ENCODE measurements around the gene SSB.
"Not testable (repeated sequence)": the region's sequence is repeated elsewhere in the genome, so short reads cannot be mapped to it uniquely, and the experiment has no call there.

SSB gene

DNA sequence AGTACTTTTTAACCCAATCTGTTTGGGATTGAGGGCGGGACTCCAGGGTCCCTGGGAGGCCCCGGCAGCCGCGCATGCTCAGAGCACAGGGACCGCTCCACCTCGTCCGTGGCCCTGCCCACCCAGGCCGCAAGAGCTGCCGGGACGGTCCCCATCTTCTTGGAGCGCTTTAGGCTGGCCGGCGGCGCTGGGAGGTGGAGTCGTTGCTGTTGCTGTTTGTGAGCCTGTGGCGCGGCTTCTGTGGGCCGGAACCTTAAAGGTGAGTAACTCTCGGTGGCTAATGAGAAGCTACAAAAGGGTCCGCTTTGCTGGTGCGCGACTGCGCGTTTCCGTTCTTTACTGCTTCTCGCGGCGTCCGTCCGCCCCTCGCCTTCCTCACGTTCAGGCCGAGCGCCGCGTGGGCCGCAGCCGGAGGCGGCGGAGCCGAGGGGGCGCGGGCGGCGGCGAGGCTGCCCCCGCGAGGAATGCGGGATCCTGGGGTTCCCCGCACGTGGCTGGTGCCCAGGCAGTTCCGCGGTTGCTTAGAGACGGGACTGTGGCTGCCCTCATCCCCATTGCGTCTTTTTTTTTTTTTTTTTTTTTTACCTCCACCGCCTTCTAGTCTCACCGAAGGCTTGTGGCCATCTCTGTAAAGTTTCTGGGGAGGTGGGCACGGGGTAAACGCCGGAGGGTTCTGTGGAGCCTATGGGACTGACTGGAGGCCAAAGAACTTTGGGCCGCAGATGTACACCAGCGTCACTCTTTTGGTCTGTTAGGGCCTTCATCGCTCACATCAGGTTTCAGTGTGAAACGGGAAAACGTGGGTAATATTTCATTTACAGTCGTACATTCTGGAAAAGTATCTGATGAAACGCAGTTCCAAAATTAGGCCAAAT, at the start of gene SSB:
SSB (plus strand) TSS at position 154 of the 875 bp plus-strand sequence. CDS start 2,090 bp downstream, outside the sequence.
- peak; percentile 51 for DNase-seq

DNA sequence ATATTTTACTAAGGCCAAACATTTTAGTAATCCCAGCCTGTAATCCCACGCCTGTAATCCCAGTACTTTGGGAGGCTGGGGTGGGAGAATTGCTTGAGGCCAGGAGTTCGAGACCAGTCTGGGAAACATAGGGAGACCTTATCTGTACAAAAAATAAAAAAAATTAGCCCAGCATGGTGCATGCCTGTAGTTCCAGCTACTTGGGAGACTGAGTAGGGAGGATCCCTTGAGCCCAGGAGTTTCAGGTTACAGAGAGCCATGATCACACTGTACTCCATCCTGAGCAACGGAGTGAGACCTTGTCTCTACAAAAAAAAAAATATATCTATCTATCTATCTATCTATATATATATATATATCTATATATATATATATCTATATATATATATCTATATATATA, 45.9 kb upstream of the SSB start:
- DNase-seq = no peak

DNA sequence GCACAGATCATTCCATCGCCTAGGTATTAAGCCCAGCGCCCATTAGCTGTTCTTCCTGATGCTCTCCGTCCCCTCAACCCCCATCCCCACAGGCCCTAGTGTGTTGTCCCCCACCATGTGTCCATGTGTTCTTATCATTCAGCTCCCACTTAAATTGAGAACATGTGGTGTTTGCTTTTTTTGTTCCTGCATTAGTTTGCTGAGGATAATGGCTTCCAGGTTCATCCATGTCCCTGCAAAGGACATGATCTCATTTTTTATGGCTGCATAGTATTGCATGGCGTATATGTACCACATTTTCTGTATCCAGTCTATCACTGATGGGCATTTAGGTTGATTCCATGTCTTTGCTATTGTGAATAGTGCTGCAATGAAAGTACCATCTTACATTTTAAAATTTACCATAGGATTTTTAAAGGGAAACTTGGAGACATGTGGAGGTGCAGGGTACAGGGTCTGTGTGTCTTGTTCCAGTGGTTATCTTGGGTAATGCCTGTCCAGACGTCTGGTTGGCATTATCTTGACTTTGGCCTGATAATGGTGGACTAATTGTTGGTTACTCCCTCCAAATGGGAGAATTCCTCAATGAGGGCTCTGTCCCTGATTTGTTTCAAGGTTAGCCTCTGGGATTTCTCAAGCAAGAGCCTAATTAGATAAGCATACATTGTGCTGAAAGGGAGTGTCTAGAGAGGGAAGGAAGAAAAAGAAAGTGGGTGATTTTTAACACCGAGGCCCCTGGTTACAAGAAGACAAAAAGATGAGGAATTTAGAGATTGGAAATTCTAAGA, 43.4 kb upstream of the SSB start:
- DNase-seq = no peak

DNA sequence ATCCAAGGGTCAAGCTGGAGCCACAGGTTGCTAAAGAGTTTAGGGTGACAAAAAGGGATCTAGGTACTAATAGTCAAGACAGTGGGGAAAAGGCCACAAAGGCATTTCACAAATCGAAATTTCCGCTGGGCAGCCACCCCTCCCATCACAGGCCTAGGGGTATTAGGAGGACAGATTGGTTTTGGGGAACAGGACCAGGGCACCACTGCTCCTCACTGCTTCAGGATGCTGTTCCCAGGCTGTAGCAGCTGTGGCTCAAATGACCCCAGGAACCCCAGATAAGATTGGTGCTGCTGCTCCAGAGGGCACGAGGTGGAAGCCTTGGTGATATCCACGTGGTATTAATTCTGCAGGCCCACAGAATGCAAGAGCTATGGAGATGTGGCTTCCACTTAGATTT, 42.3 kb upstream of the SSB start:
- DNase-seq = no peak

DNA sequence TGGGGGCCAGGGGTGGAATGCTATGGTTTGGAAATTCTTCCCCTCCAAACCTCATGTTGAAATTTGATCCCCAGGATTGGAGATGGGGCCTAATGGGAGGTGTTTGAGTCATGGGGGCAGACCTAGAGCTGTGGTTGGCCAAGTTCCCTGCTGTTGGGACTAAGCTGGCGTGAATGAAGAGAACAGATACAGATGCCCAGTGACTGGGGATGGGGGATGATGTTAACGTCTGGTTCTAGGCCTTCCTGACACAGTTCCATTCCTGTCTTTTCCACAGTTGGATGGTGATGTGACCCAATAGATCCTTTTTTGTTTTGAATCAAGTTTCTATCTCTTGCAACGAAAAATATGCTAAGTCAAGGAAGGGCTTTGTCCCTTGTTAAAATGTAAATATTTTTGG, 41.3 kb upstream of the SSB start:
- no peak for DNase-seq

DNA sequence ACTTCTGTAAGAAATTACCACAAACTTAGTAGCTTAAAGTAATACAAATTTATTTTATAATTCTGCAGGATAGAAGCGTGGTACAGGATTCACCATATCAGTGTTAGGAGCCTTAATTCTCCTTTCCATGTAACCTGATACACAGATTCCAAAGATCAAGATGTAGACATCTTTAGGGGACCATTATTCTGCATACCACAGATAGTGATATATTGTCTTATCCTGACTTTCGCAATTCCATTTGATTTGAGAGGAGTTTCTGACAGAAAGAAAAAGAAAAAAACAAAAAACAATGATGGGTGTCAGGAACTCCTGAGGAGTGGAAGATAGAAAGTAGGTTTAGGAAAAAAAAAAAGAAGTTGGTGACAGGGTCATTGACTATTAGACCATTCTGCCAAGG, 40.9 kb upstream of the SSB start:
- no peak for DNase-seq

DNA sequence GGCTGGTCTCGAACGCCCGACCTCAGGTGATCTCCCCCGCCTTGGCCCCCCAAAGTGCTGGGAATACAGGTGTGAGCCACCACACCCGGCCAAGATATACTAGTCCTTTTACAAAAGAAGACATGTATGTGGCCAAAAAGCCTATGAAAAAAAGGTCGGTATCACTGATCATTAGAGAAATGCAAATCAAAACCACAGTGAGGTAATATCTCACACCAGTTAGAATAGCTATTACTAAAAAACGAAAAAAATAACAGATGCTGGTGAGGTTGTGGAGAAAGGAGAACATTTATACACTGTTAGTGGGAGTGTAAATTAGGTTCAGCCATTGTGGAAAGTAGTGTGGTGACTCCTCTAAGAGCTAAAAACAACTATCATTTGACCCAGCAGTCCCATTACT, 38.7 kb upstream of the SSB start:
- DNase-seq = no peak

DNA sequence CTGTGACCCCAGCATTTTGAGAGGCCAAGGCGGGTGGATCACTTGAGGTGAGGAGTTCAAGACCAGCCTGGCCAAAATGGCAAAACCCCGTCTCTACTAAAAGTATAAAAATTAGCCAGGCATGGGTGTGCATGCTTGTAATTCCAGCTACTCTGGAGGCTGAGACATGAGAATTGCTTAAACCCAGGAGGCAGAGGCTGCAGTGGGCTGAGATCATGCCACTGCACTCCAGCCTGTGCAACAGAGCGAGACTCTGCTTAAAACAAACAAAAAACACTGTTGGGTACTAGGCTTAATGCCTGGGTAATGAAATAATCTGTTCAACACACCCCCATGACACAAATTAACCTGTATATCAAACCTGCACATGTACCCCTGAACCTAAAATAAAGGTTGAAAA, 37.9 kb upstream of the SSB start:
- not testable (repeated sequence) for DNase-seq

DNA sequence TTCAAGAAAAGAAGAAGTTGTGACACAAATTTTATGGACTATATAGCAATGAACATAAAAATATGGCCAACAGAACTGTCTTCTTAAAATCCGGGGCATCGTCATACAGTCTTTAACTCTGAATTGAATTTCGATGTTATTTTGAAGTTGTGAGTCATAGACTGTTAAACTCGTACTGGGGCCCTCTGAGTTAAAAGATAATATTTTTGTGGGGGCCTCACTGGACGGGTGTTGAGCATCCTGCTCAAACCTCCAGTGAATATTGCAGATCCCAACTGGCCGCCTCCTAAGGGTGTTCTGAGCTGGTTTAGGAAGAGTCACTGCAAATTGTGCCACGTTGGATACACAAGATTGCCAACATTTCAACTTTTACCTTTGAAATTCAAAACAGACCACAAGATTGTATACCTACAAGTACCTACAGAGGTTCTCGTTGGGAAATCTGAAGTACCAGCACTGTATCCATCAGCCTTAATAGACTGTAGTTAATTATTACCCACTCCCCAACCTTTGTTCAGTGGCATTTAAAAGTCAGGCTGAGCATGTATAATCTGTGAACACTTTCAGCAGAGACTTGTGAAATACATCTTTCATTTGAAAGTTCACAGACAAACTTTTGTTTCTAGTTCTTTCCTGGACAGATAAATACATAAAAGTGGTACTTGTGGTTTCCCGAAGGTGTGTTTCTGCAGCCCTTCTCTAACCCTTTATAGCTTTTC, 37.3 kb upstream of the SSB start:
- DNase-seq = no peak

DNA sequence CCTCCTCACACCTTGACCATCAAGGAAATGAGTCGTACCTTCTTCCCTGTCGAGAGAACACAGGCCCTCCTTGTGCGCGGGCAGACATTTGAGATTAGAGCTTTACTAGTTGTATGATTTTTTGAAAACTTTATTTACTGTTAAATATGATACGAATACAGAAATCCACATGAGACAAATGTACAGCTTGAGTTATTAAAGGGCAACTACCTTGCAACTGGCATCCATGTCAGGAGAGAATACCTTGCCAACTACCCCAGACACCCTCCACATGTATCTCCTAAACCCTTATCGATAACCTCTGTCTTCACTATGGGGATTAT, 36.7 kb upstream of the SSB start:
- DNase-seq = no peak

DNA sequence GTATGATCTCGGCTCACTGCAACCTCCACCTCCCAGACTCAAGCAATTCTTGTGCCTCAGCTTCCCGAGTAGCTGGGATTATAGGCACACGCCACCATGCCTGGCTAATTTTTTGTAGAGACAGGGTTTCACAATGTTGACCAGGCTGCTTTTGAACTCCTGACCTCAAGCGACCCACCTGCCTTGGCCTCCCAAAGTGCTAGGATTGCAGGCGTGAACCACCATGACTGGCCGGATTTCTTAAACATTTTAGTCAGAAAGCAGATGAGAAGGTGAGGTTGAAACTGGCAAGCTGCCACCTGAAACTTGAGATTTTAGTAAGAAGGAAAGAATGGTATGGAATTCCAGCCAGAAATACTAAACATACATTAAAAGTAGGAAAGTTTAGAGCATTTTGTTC, 33.1 kb upstream of the SSB start:
- no peak for DNase-seq

DNA sequence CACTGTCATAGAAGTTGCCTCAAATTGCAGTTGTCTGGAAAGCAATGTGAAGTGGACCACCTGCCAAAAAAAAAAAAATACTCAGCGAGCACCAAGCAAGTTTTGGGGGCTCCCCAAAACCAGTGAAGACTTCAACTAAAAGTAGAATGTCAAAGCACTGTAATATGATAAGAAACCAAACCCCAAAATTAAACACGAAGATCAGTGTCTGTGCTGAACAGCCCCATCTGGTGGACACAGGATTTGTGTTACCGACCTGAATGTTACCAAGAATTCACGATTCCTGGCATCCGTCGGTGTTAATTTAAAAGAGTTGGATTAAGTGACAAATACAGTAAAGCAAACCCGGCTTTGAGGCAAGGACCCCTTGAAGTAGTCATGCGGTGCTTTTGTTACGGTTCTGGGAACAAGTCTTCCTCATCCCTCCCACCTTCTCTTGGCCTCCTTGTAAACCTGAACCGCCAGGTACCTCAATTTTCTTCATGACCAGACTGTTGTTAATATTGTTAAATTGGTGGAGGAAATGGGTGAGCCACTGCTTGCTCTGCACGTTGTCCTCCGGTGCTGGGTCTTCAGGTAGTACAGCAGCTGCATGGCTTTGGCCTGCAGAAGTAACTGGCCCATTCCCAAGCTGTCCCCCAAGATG, 31.3 kb upstream of the SSB start:
- DNase-seq = no peak

DNA sequence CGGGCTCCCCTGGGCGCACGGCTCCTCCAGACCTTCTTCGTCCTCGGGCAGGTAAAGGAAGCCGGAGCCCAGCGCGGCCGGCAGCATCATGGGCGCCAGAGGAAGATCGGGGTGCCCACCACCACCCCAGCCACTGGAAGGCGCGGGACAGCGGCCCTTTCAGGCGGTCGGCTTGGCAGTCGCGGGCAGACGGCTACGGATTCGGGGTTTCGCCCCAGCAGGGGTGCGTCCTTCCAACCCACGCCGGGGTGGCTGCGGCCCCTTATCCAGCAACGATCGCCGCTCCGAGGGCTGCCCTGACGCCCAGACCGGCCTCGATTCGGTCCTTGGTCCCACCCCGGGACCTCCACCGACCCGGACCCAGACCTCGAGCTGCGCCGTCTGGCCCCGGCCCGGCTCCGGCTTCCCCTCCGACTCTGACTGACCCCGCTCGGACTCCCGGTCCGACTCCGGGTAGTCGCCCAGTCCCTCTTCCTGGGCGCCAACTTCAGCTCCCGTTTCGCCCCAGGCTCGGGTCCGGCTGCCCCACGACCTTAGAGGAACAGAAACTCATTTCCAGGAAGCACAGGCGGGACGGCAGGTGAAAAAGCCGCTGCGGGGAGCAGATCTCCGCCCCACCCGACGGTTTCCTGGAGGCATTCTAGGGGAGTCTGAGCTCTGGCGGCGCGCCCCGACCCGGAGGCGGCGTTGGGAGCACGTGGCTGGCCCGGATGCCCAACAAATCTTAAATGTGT, 30.2 kb upstream of the SSB start:
- DNase-seq = no peak

DNA sequence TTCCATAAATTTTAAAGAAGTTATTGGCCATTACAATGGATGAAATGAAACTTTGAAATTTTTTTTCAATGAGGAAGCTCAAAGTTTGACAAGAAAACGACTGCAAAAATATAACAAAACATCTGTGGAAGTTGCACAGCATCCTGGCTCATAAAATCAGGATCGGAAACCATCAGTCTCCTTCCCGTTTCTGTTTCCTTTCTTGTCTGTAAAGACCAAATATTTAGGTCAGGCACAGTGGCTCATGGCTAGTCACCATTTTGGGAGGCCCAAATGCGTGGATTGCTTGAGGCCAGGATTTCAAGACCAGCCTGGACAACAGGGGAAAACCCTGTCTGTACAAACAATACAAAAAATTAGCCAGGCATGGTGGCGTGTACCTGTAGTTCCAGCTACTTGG, 27.6 kb upstream of the SSB start:
- DNase-seq = no peak

DNA sequence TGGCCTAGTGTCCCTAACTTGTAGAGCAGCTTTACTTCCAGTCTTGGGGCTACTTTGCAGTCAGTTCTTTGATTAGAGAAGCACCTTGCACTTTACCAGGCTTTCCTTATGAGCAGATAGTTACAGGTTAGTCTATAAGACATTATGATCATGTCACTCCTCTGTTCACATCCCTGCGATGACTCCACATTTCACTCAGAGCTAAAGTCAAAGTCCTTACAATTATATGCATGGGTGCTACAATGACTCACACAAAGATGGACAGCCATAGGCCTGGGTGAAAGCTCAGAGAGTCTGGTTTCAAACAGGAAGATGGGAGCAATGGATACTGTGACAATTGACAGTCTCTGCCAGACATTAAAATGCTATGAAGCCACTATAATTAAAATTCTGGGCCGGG, 27.1 kb upstream of the SSB start:
- no peak for DNase-seq

DNA sequence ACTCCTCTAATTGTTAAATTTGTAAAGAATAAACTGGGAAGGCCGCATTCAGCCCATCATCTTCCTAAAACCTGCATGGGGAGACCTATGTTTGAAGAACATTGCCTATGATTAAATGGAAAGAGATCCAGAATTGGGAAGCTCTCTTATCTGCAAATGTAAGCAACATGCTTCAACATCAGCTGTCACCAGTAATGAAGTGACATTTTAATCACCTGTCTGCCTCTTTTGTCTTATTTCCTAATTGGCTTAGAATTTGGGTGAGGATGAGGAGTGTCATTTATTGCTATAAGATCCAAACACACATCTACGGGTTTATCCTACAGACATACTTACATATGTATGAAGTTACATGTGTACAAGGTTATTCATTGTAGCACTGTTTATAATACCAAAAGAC, 26.0 kb upstream of the SSB start:
- no peak for DNase-seq

DNA sequence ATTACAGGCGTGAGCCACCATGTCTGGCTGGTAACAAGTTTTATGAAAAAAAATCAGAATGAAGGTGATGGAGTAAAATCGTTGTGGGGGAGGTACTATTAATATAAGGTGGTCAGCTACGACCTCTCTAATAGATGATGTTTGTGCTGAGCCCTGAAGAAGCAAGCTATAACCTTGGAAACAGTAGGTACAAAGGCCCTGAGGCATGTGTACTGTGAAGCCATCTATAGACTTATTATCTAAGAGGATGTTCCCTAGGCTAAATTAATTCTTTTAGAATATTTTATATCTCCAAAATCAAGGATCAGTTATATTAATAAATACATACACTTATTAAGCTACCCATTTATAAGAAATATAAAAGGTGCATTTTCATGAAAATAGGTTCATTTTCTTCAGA, 23.3 kb upstream of the SSB start:
- no peak for DNase-seq

DNA sequence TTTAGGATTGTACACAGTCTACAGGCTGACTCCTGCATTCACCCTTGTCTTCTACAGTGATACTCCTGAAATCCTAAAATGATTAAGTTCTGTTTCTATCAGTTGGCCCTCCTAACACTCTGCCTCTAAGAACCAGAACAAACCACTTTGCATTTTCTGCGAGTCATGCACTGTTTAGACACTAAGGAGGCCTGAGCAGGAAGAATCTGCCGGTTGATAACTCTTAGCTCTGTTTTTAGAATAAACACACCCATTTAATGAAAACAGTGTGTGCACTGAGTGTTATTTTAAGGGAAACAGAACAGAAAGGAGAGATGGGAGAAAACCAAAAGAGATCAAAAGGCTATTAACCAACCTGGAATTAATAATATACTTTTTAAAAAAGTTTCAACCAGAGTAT, 22.9 kb upstream of the SSB start:
- no peak for DNase-seq

DNA sequence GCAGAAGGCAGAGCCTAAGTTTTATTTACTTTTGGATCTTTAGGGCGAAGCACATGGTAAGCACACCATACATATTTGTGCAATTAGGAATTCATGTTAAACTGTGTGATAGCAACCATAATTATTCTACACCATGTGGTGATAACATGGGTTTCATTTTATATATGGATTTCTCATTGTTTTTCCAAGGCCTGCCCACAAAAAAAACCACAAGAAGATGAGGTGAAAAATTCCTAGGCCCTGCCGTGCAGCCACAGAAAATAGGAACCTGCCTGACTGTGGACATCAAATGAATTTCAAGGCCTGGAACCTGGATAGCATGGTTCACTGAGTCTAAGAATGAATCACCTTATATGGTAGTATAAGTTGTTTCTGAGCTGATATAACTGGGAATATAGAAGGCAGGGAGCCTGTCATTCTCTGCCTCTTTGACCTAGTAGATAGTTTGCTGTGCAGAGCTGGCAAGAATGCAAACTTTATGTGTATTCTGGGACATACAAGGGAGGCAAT, 22.4 kb upstream of the SSB start:
- no peak for DNase-seq

DNA sequence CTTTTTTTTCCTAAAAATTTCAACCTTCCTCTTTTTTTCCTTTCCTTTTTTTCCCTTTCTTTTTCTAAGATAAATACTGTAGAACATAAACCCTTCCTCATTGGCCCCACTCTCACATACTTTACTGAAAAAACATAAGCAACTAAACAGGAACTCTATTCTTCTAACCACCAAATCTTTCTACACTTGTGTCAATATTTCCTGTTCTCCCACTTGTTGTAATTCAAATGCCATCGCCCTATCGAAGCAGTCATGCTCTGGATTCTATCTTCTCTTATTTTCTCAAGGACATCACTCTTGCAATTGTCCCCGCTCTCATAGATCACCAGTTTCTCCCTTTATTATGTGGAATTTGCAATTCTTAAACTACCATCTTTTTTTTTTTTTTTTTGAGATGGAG, 20.2 kb upstream of the SSB start:
- DNase-seq = no peak

DNA sequence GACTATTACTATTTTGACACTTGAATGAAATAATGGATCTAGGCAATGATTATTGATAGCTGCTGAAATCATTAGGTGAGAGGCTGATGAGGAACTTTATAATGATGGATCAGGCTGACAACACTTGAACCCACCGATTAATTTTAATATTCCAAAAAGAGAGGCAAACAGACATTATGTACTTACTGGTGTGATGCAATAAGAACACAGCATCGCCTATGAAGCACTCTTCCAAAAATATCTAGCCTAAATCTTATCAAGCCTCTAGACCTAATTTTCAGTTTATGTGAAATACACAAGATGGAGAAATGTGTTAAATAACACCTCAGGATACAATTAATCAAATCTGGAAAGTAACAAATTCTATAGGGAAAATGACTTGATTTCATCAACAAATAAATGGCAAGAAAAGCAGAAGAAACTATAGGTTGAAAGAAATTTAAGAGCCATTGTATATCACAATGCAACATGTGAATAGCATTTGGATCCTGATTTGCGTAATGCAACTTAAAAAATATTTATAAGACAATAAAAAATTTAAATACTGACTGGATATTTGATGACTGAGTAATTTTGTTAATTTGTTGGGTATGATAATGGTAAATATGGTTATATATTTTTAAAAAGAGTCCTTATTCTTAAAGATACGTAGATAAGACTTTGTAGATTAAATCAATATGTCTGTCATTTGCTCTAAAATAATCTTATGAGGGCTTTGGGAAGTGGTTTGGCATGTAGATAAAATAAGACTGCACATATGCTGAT, 17.2 kb upstream of the SSB start:
- no peak for DNase-seq

DNA sequence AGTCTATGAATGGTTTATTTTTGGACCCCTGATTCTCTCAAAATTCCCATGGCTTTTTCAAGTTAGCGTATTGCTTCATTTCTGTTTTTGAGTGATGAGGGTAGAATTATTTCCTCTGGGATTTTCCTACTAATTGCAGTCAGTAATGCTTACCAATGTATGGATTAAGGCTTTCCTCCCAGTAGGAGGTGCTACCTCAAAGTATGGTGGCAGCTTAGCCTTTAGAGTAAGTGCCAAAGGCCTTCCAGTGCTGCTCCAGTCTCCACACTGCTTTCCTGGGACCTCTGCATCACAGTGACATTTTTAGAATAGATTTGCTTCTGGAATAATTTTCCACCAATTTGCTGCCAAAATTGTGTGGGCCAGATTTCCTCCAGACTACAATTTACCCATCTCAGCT, 16.2 kb upstream of the SSB start:
- no peak for DNase-seq

Measured in SIG-M5 (cell line).